C4-2B (cell line): Measurements from ENCODE around the gene LAMA2.

Source experiments
- ZFX ChIP-seq: fragments of 450-650 bp; IDR thresholded peaks from 2 replicates; pipeline ENCODE4 v1.6.1; 2017
- TF ChIP-seq, protein P1 (sequence below): fragments of 450-650 bp; conservative IDR thresholded peaks from 2 replicates; pipeline ENCODE4 v1.5.1; 2017; ENCODE audit warnings: mild to moderate bottlenecking

DNA sequence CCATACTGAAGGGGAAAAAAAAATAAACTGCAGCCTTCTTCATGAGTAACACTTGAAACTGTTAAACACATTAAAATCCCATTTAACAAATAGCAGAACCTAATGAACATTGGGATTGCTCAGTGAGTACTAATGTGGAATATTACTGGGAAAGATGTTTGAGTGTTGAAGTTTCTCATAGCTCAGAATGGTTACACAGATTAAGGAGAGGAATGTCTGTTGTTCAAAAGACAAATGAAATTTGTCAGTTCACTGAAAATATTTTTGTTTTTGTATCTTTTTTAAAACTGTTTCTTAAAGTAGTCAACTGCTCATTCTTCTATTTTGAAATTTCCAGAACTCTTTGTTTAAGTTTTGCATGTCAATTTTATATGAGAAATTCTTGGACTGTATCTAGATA is 374.3 kb downstream of the LAMA2 start:
- TF ChIP-seq, protein P1, sequence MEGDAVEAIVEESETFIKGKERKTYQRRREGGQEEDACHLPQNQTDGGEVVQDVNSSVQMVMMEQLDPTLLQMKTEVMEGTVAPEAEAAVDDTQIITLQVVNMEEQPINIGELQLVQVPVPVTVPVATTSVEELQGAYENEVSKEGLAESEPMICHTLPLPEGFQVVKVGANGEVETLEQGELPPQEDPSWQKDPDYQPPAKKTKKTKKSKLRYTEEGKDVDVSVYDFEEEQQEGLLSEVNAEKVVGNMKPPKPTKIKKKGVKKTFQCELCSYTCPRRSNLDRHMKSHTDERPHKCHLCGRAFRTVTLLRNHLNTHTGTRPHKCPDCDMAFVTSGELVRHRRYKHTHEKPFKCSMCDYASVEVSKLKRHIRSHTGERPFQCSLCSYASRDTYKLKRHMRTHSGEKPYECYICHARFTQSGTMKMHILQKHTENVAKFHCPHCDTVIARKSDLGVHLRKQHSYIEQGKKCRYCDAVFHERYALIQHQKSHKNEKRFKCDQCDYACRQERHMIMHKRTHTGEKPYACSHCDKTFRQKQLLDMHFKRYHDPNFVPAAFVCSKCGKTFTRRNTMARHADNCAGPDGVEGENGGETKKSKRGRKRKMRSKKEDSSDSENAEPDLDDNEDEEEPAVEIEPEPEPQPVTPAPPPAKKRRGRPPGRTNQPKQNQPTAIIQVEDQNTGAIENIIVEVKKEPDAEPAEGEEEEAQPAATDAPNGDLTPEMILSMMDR, result no peak
- TF ChIP-seq ZFX, result no peak
